ENCODE data around the gene IDH2. TPM values are rescaled to one million over a fixed set of nuclear protein-coding genes. Genes with fewer than 3 reads are reported as not detected.
A peak's percentile ranks its signal among the peaks of the same experiment; 100 is the strongest.
"Not testable (repeated sequence)": the region's sequence is repeated elsewhere in the genome, so short reads cannot be mapped to it uniquely, and the experiment has no call there.

Gene IDH2
- total RNA-seq, 5 donors from 2014 or later (not counting 1 experiment from before 2014, with no cell fraction given) = 45.8 to 56.1 (median 49.2) TPM

GRCh38 chr15:90143166-90143655, 40.9 kb upstream of the IDH2 start:
- DNase-seq (peak; percentile 12 to 71 (median 50)), ATAC-seq (replicated peaks in 1 of 4) (peak; percentile 79 to 85 (median 83))
- peaks cover 5 to 21% of the 10 kb centered on the region in 2 experiments for H3K4me1 ChIP-seq (ENCODE audit: control insufficient read depth in 1 of 2, extremely low read depth in 1 of 2, insufficient read depth in 2 of 2, low read length in 2 of 2)
- H3K27me3 ChIP-seq (replicated peaks in 1 of 2; ENCODE audit: control insufficient read depth in 2 of 2, extremely low read depth in 1 of 2, insufficient read depth in 2 of 2, low read length in 1 of 2) = no peaks in the 10 kb centered on the region
- Mint-ChIP-seq H3K4me1 (peaks cover 24 to 29% (median 28%) of the 10 kb centered on the region in 3 donors), H3K4me3 (peak overlapping the region; percentile 24 to 43 (median 40)), H3K9me3 (peaks cover 0 to 8% (median 0%) of the 10 kb centered on the region in 3 donors), H3K27ac (no peak overlapping the region), H3K27me3 (no peaks in the 10 kb centered on the region), H3K36me3 (no peaks in the 10 kb centered on the region)
- CTCF ChIA-PET = interaction anchor here in 1 of 2 donors (0.5 to 0.7 kb wide), 2 partner anchors 71 to 140 kb away, joined by 5 to 6 read pairs; no protein-coding TSS in a partner anchor
- no peaks in the 10 kb centered on the region for H3K9me3 ChIP-seq
- POLR2A ChIA-PET = no interaction called here
- no peak overlapping the region for H3K27ac ChIP-seq (ENCODE audit: low read length)
- H3K36me3 ChIP-seq (ENCODE audit: control insufficient read depth in 2 of 2, extremely low read depth in 1 of 2, insufficient read depth in 1 of 2, low read length in 1 of 2) = no peaks in the 10 kb centered on the region
- WGBS (ENCODE audit: insufficient coverage) = 52% methylated on average over 9 of the region's 12 CpGs
- no peak overlapping the region for H3K4me3 ChIP-seq (ENCODE audit: control insufficient read depth in 1 of 2, extremely low read depth in 1 of 2, low read length in 1 of 2)

GRCh38 chr15:90142216-90143165, 40.2 kb upstream of the IDH2 start:
- Histone ChIP-seq H3K4me1 (ENCODE audit: control insufficient read depth in 1 of 2, extremely low read depth in 1 of 2, insufficient read depth in 2 of 2, low read length in 2 of 2) (peaks cover 5 to 21% of the 10 kb centered on the region in 2 experiments), H3K4me3 (ENCODE audit: control insufficient read depth in 1 of 2, extremely low read depth in 1 of 2, low read length in 1 of 2) (no peak overlapping the region), H3K27ac (ENCODE audit: low read length) (no peak overlapping the region), H3K27me3 (replicated peaks in 1 of 2; ENCODE audit: control insufficient read depth in 2 of 2, extremely low read depth in 1 of 2, insufficient read depth in 2 of 2, low read length in 1 of 2) (no peaks in the 10 kb centered on the region), H3K36me3 (ENCODE audit: control insufficient read depth in 2 of 2, extremely low read depth in 1 of 2, insufficient read depth in 1 of 2, low read length in 1 of 2) (no peaks in the 10 kb centered on the region), H3K9me3 (no peaks in the 10 kb centered on the region)
- Mint-ChIP-seq H3K4me3 (peak overlapping the region; percentile 24 to 43 (median 40)), H3K36me3 (no peaks in the 10 kb centered on the region), H3K27me3 (no peaks in the 10 kb centered on the region), H3K27ac (peak overlapping the region in 1 of 2 donors; percentile 52), H3K9me3 (peaks cover 0 to 8% (median 0%) of the 10 kb centered on the region in 3 donors), H3K4me1 (peaks cover 24 to 29% (median 28%) of the 10 kb centered on the region in 3 donors)
- ATAC-seq (replicated peaks in 1 of 4) (peak; percentile 58 to 94 (median 68)), DNase-seq (peak in 34 of 35 experiments; percentile 21 to 77 (median 50))
- ChIA-PET CTCF (interaction anchor here (0.6 to 1.0 kb wide), 3 partner anchors 8 to 72 kb away, joined by 3 to 5 read pairs (median 3); no protein-coding TSS in a partner anchor), POLR2A (no interaction called here)
- WGBS (ENCODE audit: insufficient coverage) = 81% methylated on average over 11 of the region's 21 CpGs

GRCh38 chr15:90141646-90142045, 39.4 kb upstream of the IDH2 start:
- WGBS (ENCODE audit: insufficient coverage) = 100% methylated on average over 8 of the region's 13 CpGs
- Mint-ChIP-seq H3K27me3 (no peaks in the 10 kb centered on the region), H3K36me3 (no peaks in the 10 kb centered on the region), H3K4me3 (peak overlapping the region in 1 of 3 donors; percentile 40), H3K4me1 (peaks cover 24 to 29% (median 28%) of the 10 kb centered on the region in 3 donors), H3K27ac (no peak overlapping the region), H3K9me3 (peaks cover 0 to 8% (median 0%) of the 10 kb centered on the region in 3 donors)
- Histone ChIP-seq H3K4me1 (ENCODE audit: control insufficient read depth in 1 of 2, extremely low read depth in 1 of 2, insufficient read depth in 2 of 2, low read length in 2 of 2) (peaks cover 5 to 21% of the 10 kb centered on the region in 2 experiments), H3K4me3 (ENCODE audit: control insufficient read depth in 1 of 2, extremely low read depth in 1 of 2, low read length in 1 of 2) (no peak overlapping the region), H3K27me3 (replicated peaks in 1 of 2; ENCODE audit: control insufficient read depth in 2 of 2, extremely low read depth in 1 of 2, insufficient read depth in 2 of 2, low read length in 1 of 2) (no peaks in the 10 kb centered on the region), H3K9me3 (no peaks in the 10 kb centered on the region), H3K27ac (ENCODE audit: low read length) (no peak overlapping the region), H3K36me3 (ENCODE audit: control insufficient read depth in 2 of 2, extremely low read depth in 1 of 2, insufficient read depth in 1 of 2, low read length in 1 of 2) (no peaks in the 10 kb centered on the region)
- ChIA-PET CTCF (interaction anchor here in 1 of 2 donors (1.0 kb wide), 1 partner anchor 9 kb away, joined by 3 read pairs; no protein-coding TSS in a partner anchor), POLR2A (no interaction called here)
- DNase-seq (no peak), ATAC-seq (replicated peaks in 1 of 4) (no peak)

- H3K27me3 Mint-ChIP-seq; H3K4me3 ChIP-seq (ENCODE audit: control insufficient read depth in 1 of 2, extremely low read depth in 1 of 2, low read length in 1 of 2); H3K27me3 ChIP-seq (replicated peaks in 1 of 2; ENCODE audit: control insufficient read depth in 2 of 2, extremely low read depth in 1 of 2, insufficient read depth in 2 of 2, low read length in 1 of 2); ATAC-seq (replicated peaks in 1 of 4); H3K9me3 Mint-ChIP-seq; H3K36me3 Mint-ChIP-seq; H3K27ac ChIP-seq (ENCODE audit: low read length); H3K9me3 ChIP-seq; CTCF ChIA-PET; H3K36me3 ChIP-seq (ENCODE audit: control insufficient read depth in 2 of 2, extremely low read depth in 1 of 2, insufficient read depth in 1 of 2, low read length in 1 of 2); POLR2A ChIA-PET: not testable (repeated sequence)
- Mint-ChIP-seq H3K4me1 (peaks cover 24 to 29% (median 28%) of the 10 kb centered on the region in 3 donors), H3K4me3 (peak overlapping the region in 1 of 3 donors; percentile 30), H3K27ac (peak overlapping the region in 1 of 2 donors; percentile 74)
- DNase-seq = peak in 11 of 35 experiments; percentile 4 to 48 (median 10)
- 15% methylated on average over 7 of the region's 8 CpGs for WGBS (ENCODE audit: insufficient coverage)
- H3K4me1 ChIP-seq (ENCODE audit: control insufficient read depth in 1 of 2, extremely low read depth in 1 of 2, insufficient read depth in 2 of 2, low read length in 2 of 2) = peaks cover 5 to 21% of the 10 kb centered on the region in 2 experiments
Observed at GRCh38 chr15:90139549-90139948, 37.3 kb upstream of the IDH2 start.

- ChIA-PET CTCF (no interaction called here), POLR2A (no interaction called here)
- H3K27ac Mint-ChIP-seq = no peak overlapping the region
- no peak overlapping the region for H3K27ac ChIP-seq (ENCODE audit: low read length)
- no peak overlapping the region for H3K4me3 Mint-ChIP-seq
- no peak overlapping the region for H3K4me3 ChIP-seq (ENCODE audit: control insufficient read depth in 1 of 2, extremely low read depth in 1 of 2, low read length in 1 of 2)
- H3K4me1 ChIP-seq (ENCODE audit: control insufficient read depth in 1 of 2, extremely low read depth in 1 of 2, insufficient read depth in 2 of 2, low read length in 2 of 2) = peaks cover 5 to 18% of the 10 kb centered on the region in 2 experiments
- peaks cover 24 to 29% (median 28%) of the 10 kb centered on the region in 3 donors for H3K4me1 Mint-ChIP-seq
- no peaks in the 10 kb centered on the region for H3K27me3 ChIP-seq (replicated peaks in 1 of 2; ENCODE audit: control insufficient read depth in 2 of 2, extremely low read depth in 1 of 2, insufficient read depth in 2 of 2, low read length in 1 of 2)
- no peak for ATAC-seq (replicated peaks in 1 of 4)
- no peaks in the 10 kb centered on the region for H3K9me3 ChIP-seq
- peaks cover 0 to 4% of the 10 kb centered on the region in 2 donors for H3K27me3 Mint-ChIP-seq
- 94% methylated on average over 6 of the region's 11 CpGs for WGBS (ENCODE audit: insufficient coverage)
- H3K36me3 Mint-ChIP-seq = no peaks in the 10 kb centered on the region
- H3K9me3 Mint-ChIP-seq = peaks cover 0 to 8% (median 0%) of the 10 kb centered on the region in 3 donors
- DNase-seq = no peak
- H3K36me3 ChIP-seq (ENCODE audit: control insufficient read depth in 2 of 2, extremely low read depth in 1 of 2, insufficient read depth in 1 of 2, low read length in 1 of 2) = no peaks in the 10 kb centered on the region
Observed at GRCh38 chr15:90138071-90138833, 36.0 kb upstream of the IDH2 start.

- Mint-ChIP-seq H3K9me3 (no peaks in the 10 kb centered on the region), H3K36me3 (no peaks in the 10 kb centered on the region), H3K4me3 (no peak overlapping the region), H3K27ac (no peak overlapping the region), H3K4me1 (no peaks in the 10 kb centered on the region), H3K27me3 (peaks cover 0 to 8% of the 10 kb centered on the region in 2 donors)
- POLR2A ChIA-PET = no interaction called here
- Histone ChIP-seq H3K27ac (ENCODE audit: low read length) (no peak overlapping the region), H3K4me1 (ENCODE audit: control insufficient read depth in 1 of 2, extremely low read depth in 1 of 2, insufficient read depth in 2 of 2, low read length in 2 of 2) (no peaks in the 10 kb centered on the region), H3K4me3 (ENCODE audit: control insufficient read depth in 1 of 2, extremely low read depth in 1 of 2, low read length in 1 of 2) (no peak overlapping the region), H3K27me3 (replicated peaks in 1 of 2; ENCODE audit: control insufficient read depth in 2 of 2, extremely low read depth in 1 of 2, insufficient read depth in 2 of 2, low read length in 1 of 2) (no peaks in the 10 kb centered on the region), H3K9me3 (no peaks in the 10 kb centered on the region), H3K36me3 (ENCODE audit: control insufficient read depth in 2 of 2, extremely low read depth in 1 of 2, insufficient read depth in 1 of 2, low read length in 1 of 2) (no peaks in the 10 kb centered on the region)
- CTCF ChIA-PET = no interaction called here
- WGBS (ENCODE audit: insufficient coverage) = 95% methylated on average over 4 of the region's 5 CpGs
- no peak for DNase-seq
- ATAC-seq (replicated peaks in 1 of 4) = no peak
Observed at GRCh38 chr15:90132437-90132836, 30.2 kb upstream of the IDH2 start.

Measured in T-cell (primary cell).